Vagina (tissue), 2 donors: Measurements from ENCODE around the gene GLI1.

Experiments
- CTCF ChIP-seq, 3 experiments: fragments of 450-650 bp in 2 of 3; fragments of 200-600 bp in 1 of 3; sonication (generic) in 1 of 3; IDR thresholded peaks; one replicate each; pipeline ENCODE4 v1.5.1; 2017 to 2019; ENCODE audit warnings: antibody characterized with exemption in 3 of 3, mild to moderate bottlenecking in 2 of 3, moderate library complexity in 2 of 3
- POLR2AphosphoS5 ChIP-seq, 2 donors: sonication (generic); formaldehyde crosslinking; IDR thresholded peaks; one replicate each; pipeline ENCODE4 v1.9.0; 2017; ENCODE audit warnings: antibody characterized with exemption in 2 of 2, mild to moderate bottlenecking in 2 of 2, low read depth in 1 of 2; ENCODE audit not compliant: insufficient read depth in 1 of 2

GRCh38 chr12:57449375-57449774 is 10.2 kb upstream of the GLI1 start:
- TF ChIP-seq POLR2AphosphoS5 (IDR thresholded peaks at IDR 0.05; ENCODE audit: insufficient read depth in 1 of 2, low read depth in 1 of 2) (no peak), CTCF (IDR thresholded peaks at IDR 0.05) (no peak)
